ENCODE measurements around the gene SVBP.

SVBP gene

DNA sequence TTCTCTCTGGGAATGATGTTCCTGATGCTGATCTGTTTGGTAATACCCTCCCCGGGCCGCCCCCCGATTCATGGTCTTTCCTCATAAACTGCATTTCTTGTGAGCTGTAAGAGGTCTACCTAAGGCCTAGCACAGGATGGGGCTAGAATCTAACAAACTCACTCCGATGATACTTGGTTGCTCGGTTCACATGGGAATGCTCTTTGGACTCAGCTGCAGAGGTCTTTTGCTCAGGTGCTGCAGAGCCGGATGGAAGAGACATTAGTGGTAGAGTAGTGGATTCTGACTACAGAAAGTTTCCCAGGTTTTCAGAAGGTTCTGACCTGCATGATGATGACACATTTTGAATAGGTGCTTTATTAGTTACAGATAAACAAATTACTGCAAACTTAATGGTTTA lies 40.7 kb downstream of the SVBP start:
- Histone ChIP-seq H3K27me3 (ENCODE audit: low read depth) (no peaks in the 10 kb centered on the region), H3K36me3 (replicated peaks) (peaks cover 48% of the 10 kb centered on the region), H3K4me3 (no peak overlapping the region), H3K9me3 (no peaks in the 10 kb centered on the region), H3K4me1 (no peaks in the 10 kb centered on the region)
- no peak for DNase-seq (ENCODE audit: low spot score in 2 of 2)
- in situ Hi-C loops (cut with MboI; ENCODE audit: low sequenced_read_pairs): loop anchor here (5.0 kb wide), 1 partner anchor 291 kb away; no protein-coding TSS in a partner anchor

DNA sequence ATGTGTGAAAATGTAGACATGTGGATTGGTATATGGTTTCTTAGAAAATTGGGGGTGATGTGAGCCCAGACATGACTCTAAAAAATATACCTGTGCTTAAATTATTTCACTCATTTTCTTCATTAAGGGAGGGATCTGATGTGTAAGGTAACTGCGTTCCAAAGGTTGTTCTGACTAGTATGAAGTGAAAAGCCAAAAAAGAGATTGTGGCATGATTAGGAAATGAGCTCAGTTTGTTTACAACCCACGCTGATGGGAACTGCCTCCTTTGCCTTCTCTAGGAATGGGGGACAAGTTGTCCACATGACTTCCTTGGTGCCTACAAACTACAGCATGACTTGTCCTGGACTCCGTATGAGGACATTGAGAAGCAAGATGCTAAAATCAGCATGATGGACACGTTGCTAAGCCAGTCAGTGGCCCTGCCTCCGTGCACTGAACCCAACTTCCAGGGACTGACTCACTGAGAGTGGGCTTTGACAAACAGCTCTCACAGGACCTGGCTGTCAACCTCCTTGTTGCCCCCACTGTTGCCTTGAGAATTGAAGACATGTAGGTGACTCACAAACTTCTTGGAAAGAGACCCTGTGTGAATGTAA lies 42.2 kb downstream of the SVBP start:
- peaks cover 44% of the 10 kb centered on the region for H3K36me3 ChIP-seq (replicated peaks)
- in situ Hi-C loops (cut with MboI; ENCODE audit: low sequenced_read_pairs): loop anchor here (5.0 kb wide), 1 partner anchor 292 kb away; no protein-coding TSS in a partner anchor
- H3K27me3 ChIP-seq (ENCODE audit: low read depth): no peaks in the 10 kb centered on the region
- no peak overlapping the region for H3K4me3 ChIP-seq
- H3K9me3 ChIP-seq: no peaks in the 10 kb centered on the region
- no peaks in the 10 kb centered on the region for H3K4me1 ChIP-seq
- no peak for DNase-seq (ENCODE audit: low spot score in 2 of 2)

DNA sequence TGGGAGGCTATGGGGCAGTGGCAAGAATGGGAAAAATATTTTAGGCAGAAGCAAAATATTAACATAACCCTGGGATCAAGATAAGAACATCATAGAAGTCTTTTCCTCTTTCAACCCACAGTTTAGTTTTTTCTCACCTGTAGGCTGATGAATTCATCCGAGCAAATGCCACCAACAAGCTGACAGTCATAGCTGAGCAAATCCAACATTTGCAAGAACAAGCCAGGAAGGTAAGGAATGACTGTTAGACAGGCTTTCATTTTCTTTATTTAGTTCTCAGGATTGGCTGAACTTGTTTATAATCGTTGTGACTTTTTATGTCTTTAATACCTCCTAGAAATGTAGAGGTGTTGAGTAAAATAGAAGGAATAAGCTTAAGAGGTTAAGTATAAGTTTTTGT lies 43.8 kb downstream of the SVBP start:
- no peaks in the 10 kb centered on the region for H3K9me3 ChIP-seq
- H3K36me3 ChIP-seq (replicated peaks): peaks cover 34% of the 10 kb centered on the region
- H3K4me3 ChIP-seq: no peak overlapping the region
- H3K27me3 ChIP-seq (ENCODE audit: low read depth): no peaks in the 10 kb centered on the region
- in situ Hi-C loops (cut with MboI; ENCODE audit: low sequenced_read_pairs): no loop called here
- peaks cover 3% of the 10 kb centered on the region; the same call in 1 of the 2 replicates for H3K4me1 ChIP-seq
- no peak for DNase-seq (ENCODE audit: low spot score in 2 of 2)

DNA sequence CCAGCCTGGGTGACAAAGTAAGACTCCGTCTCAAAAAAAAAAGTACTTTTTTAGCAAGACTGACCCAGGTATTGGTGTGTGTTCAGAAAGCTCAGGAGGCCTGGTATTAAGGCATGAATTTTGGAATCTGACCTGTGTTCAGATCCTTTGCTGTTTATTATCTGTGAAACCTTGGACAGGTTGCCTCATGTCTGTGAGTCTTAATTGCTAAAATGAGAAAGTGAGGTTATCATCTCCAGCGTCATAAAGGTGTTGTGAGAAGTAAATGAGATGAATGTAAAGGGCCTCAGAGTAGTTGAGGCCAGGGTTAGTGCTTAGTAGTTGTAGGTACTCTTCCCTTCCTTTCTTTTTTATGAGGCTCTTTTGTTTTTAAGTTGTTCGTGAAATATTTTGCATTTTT lies 47.4 kb downstream of the SVBP start:
- in situ Hi-C loops (cut with MboI; ENCODE audit: low sequenced_read_pairs): no loop called here
- no peak for DNase-seq (ENCODE audit: low spot score in 2 of 2)
- H3K9me3 ChIP-seq: no peaks in the 10 kb centered on the region
- H3K4me1 ChIP-seq: peaks cover 10% of the 10 kb centered on the region
- H3K4me3 ChIP-seq: no peak overlapping the region
- H3K36me3 ChIP-seq (replicated peaks): peaks cover 8% of the 10 kb centered on the region
- no peaks in the 10 kb centered on the region for H3K27me3 ChIP-seq (ENCODE audit: low read depth)

DNA sequence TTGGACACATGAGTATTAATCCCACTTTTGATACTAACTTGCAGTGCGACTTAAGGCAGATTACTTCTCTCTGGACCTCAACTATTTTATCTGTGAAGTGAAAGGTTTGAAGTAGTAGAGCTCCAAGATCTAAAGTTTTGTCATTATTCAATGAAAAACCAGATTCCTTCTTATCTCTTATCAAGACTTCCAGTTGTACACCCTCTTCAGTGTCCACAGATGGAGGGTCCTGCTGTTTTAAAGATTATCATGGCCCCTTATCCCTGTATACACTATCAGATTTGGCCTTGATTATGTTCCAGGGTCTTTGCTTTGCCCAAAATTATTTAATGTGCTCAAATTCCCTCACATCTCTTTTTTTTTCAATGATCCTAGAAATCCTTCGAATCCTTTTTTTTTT lies 49.0 kb downstream of the SVBP start:
- no peak for DNase-seq (ENCODE audit: low spot score in 2 of 2)
- in situ Hi-C loops (cut with MboI; ENCODE audit: low sequenced_read_pairs): no loop called here
- H3K27me3 ChIP-seq (ENCODE audit: low read depth): no peaks in the 10 kb centered on the region
- H3K9me3 ChIP-seq: no peaks in the 10 kb centered on the region
- peak overlapping the region; percentile 98 for H3K4me3 ChIP-seq
- 0 out of 2 replicates have a peak, but pooled peaks cover 3% of the 10 kb centered on the region for H3K36me3 ChIP-seq (replicated peaks)
- peaks cover 15% of the 10 kb centered on the region for H3K4me1 ChIP-seq

DNA sequence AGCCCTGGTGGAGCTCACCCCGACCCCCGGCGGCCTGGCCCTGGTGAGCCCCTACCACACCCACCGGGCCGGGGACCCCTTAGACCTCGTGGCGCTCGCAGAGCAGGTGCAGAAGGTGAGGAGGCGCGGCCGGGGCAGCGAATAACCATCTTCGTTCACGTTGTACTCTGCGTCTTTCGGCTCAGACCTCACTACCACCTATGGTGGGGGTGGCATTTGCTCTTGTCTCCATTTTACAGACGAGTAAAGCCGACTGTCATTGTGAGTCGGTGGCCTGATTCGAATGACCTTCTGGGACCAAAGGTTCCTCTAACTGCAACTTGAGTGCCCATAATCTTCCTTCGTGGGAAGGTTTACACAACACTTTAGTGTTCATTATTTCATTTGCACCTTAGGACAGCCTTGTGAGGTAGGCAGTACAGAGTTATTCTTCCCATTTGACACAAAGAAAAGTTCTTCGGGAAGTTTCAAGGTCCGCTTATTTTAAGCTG lies 49.6 kb downstream of the SVBP start:
- H3K9me3 ChIP-seq: no peaks in the 10 kb centered on the region
- H3K27me3 ChIP-seq (ENCODE audit: low read depth): no peaks in the 10 kb centered on the region
- H3K4me3 ChIP-seq: peak overlapping the region; percentile 98
- peak in 1 of 2 experiments; percentile 26 for DNase-seq (ENCODE audit: low spot score in 2 of 2)
- in situ Hi-C loops (cut with MboI; ENCODE audit: low sequenced_read_pairs): no loop called here
- H3K4me1 ChIP-seq: peaks cover 15% of the 10 kb centered on the region
- H3K36me3 ChIP-seq (replicated peaks): 0 out of 2 replicates have a peak, but pooled peaks cover 3% of the 10 kb centered on the region

DNA sequence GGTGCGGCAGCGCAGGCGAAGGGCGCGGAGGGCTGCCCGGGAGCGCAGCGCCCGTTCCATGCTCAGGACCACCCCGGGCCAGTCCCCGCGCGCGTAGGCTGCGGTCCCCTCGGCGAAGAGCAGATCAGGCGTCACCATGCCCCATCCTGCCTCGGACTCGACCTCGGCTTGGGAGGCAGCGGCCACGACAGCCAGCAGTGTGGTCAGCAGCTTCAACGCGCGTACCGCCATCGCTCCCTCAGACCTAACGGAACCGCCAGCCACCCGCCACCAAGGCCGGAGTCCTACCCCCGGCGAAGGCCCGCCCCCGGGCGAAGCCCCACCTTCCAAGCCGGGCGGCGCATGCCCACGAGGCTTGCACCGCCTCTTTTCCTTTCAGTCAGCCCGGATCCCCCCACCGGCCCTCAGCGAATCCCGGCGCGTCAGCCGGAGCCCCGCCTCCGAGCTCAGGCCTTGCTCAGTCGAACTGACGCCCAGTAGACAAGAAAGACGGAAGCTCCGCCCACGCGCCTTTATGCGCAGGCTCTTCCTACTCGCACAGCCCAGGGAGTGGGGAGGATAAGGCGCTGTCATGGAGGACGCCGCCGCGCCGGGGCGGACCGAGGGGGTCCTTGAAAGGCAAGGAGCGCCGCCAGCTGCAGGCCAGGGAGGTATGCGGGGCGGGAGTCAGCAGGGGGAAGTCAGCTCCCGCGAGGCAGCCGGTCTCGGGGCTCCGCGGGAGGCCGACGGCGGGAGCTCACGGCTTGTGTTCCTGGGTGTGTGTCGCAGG lies 50.3 kb downstream of the SVBP start, which contains the start of the genes C1orf50 and P3H1:
TSS of gene C1orf50 (plus strand) at position 509 of the 769 bp plus-strand sequence. CDS start at position 572, 63 bp downstream.
TSS of gene P3H1 (minus strand) at position 288 of the 769 bp plus-strand sequence. CDS start at position 231, 57 bp downstream.
- peaks cover 15% of the 10 kb centered on the region for H3K4me1 ChIP-seq
- in situ Hi-C loops (cut with MboI; ENCODE audit: low sequenced_read_pairs): no loop called here
- H3K4me3 ChIP-seq: peak within 1 kb of the TSS; percentile 98
- no peaks in the 10 kb centered on the region for H3K27me3 ChIP-seq (ENCODE audit: low read depth)
- no peaks in the 10 kb centered on the region for H3K9me3 ChIP-seq
- peaks cover 8% of the 10 kb centered on the region; the same call in 1 of the 2 replicates for H3K36me3 ChIP-seq (replicated peaks)
- peak; percentile 97 to 100 for DNase-seq (ENCODE audit: low spot score in 2 of 2)

DNA sequence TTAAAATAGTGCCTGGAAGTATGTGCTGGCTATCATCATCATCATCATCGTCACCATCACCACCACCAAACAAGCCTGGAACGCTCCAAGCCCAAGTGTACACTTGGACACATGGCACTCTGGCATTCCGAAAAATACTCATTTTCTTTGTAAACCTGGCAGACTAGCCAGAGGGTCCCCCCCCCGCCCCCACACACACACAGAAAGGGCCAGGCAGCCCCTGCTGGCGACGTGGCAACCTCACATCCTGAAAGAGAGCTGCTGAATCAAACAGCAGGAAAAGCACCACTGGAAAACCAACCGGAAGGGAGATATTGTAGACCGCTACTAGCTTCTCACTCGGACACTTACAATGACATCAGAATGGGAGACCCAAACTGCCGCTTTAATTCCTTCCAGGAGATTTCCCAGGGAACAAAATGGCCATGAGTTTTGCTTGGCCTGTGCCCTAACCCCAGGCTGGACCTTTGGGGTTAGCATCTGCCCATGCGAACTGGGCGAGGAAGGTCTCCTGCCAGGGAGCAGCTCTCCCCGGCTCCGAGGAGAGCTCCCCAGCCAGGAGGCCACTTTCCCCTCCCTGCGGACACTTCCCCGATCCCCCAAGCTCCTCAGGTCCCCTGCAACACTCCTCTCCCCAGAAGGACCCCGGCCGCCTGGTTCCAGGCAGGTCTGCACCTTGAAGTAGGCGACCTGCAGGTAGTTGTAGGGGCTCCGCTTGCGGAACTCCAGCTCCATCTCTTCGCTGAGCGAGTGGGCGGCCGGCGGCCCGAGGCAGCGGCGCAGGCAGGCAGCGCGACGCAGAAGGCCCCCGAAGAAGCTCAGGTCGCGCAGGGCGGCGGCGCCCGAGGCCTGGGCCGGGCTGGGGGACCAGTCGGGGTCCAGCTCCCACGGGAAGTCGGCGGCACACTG lies 51.1 kb downstream of the SVBP start:
- peaks cover 13% of the 10 kb centered on the region; the same call in 1 of the 2 replicates for H3K36me3 ChIP-seq (replicated peaks)
- DNase-seq (ENCODE audit: low spot score in 2 of 2): peak; percentile 76 to 83
- in situ Hi-C loops (cut with MboI; ENCODE audit: low sequenced_read_pairs): no loop called here
- H3K4me1 ChIP-seq: peaks cover 15% of the 10 kb centered on the region
- no peaks in the 10 kb centered on the region for H3K9me3 ChIP-seq
- peak overlapping the region; percentile 98 for H3K4me3 ChIP-seq
- H3K27me3 ChIP-seq (ENCODE audit: low read depth): no peaks in the 10 kb centered on the region

DNA sequence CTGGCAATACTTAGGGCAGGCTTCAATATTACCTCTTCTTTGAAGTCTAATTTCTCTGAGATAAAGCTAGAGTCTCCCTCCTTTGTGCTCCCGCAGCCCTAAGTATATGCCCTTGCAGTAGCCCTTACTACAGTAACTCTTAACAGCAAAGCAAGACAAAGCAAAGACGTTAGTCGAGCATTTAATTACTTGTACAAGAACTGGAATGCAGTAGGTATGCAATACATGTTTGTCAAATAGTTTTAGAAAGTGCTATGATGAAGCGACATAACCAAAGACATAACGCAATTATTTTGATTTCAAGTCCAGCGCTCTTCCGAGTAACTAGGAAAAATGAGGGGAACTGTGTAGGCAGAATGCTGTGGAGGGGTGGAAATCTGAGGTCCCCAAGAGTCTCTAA lies 51.9 kb downstream of the SVBP start:
- Histone ChIP-seq H3K4me1 (peaks cover 15% of the 10 kb centered on the region), H3K9me3 (no peaks in the 10 kb centered on the region), H3K4me3 (peak overlapping the region; percentile 98), H3K27me3 (ENCODE audit: low read depth) (no peaks in the 10 kb centered on the region), H3K36me3 (replicated peaks) (peaks cover 14% of the 10 kb centered on the region; the same call in 1 of the 2 replicates)
- in situ Hi-C loops (cut with MboI; ENCODE audit: low sequenced_read_pairs): no loop called here
- peak in 1 of 2 experiments; percentile 7 for DNase-seq (ENCODE audit: low spot score in 2 of 2)

DNA sequence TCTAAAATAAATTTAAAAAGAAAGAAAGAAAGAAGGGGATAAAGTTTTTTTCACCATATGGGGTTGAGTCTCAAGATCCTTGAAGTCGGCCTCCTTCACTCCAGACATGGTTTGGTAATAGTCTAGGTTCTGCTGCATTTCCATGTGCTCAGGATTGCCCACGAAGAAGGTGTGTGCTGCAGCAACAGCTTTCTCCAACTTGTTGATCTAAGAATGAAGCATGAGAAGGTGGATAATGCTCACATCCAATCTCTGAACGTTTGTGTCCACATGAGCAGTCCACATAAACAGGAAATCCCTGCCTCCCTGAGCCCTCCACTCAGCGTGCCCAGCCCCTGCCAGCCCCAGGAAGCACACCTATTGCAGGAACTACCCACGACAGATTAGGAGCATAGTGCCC lies 54.9 kb downstream of the SVBP start:
- no peak overlapping the region for H3K4me3 ChIP-seq
- no peaks in the 10 kb centered on the region for H3K9me3 ChIP-seq
- no peaks in the 10 kb centered on the region for H3K27me3 ChIP-seq (ENCODE audit: low read depth)
- in situ Hi-C loops (cut with MboI; ENCODE audit: low sequenced_read_pairs): no loop called here
- no peak for DNase-seq (ENCODE audit: low spot score in 2 of 2)
- peaks cover 36% of the 10 kb centered on the region for H3K36me3 ChIP-seq (replicated peaks)
- H3K4me1 ChIP-seq: peaks cover 9% of the 10 kb centered on the region

DNA sequence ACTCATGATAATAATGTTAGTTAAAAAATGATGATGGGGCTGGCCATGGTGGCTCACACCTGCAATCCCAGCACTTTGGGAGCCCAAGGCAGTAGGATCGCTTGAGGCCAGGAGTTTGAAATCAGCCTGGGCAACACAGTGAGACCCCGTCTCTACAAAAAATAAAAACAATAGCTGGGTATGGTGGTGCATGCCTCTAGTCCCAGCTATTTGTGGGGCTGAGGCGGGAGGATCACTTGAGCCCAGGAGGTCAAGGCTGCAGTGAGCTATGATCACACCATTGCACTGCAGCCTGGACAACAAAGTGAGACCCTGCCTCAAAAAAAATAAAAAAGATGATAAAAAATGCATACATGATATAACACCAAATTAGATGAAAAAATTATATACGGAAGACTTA lies 55.6 kb downstream of the SVBP start:
- Histone ChIP-seq H3K9me3 (no peaks in the 10 kb centered on the region), H3K4me3 (no peak overlapping the region), H3K36me3 (replicated peaks) (peaks cover 40% of the 10 kb centered on the region), H3K4me1 (peaks cover 9% of the 10 kb centered on the region), H3K27me3 (ENCODE audit: low read depth) (no peaks in the 10 kb centered on the region)
- in situ Hi-C loops (cut with MboI; ENCODE audit: low sequenced_read_pairs): no loop called here
- no peak for DNase-seq (ENCODE audit: low spot score in 2 of 2)

DNA sequence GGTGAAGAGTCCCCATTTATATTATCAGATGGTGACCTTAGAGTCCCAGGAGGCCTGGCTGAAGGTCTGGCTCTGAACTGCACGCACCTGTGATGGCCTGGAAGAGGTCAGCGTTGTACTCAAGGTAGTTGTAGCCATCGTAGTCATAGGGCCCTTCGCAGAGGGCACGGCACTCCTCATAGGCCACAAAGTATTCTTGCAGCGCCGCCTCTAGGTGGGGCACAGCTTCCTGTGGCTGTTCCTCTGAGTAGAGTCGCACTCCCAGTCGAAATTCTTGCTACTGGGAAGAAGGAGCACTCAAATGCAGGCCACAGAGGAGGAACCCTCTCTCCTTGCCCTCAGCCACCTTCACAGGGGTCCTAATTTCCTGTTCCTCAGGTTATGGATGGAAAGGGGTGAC lies 58.1 kb downstream of the SVBP start:
- in situ Hi-C loops (cut with MboI; ENCODE audit: low sequenced_read_pairs): no loop called here
- no peaks in the 10 kb centered on the region for H3K9me3 ChIP-seq
- no peak for DNase-seq (ENCODE audit: low spot score in 2 of 2)
- no peaks in the 10 kb centered on the region for H3K27me3 ChIP-seq (ENCODE audit: low read depth)
- no peaks in the 10 kb centered on the region; the same call in 1 of the 2 replicates for H3K4me1 ChIP-seq
- no peak overlapping the region for H3K4me3 ChIP-seq
- H3K36me3 ChIP-seq (replicated peaks): peaks cover 62% of the 10 kb centered on the region

DNA sequence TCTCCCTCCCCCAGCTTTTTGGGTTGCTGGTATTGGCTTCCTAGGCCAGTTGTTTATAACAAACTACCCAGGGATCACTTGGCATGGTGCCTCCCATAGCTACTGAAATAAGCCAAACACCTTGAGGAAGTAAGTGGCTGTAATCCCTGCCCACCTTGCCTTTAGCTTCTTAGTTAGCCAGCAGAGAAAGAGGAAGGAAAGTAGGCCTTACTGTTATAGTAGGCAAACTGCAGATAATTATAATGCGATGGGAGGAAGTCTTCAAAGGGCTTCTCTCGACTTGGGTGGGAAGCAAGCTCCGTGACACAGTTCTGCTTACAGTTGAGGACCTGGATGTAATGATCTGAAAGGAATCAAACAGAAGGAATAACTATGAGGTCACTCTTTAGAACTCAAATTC lies 58.6 kb downstream of the SVBP start:
- Histone ChIP-seq H3K4me1 (no peaks in the 10 kb centered on the region), H3K27me3 (ENCODE audit: low read depth) (no peaks in the 10 kb centered on the region), H3K4me3 (no peak overlapping the region), H3K9me3 (no peaks in the 10 kb centered on the region), H3K36me3 (replicated peaks) (peaks cover 67% of the 10 kb centered on the region)
- no peak for DNase-seq (ENCODE audit: low spot score in 2 of 2)
- in situ Hi-C loops (cut with MboI; ENCODE audit: low sequenced_read_pairs): no loop called here

All from HAP-1 (cell line).